ENCODE data around the gene SIRPG. TPM values are rescaled to one million over a fixed set of nuclear protein-coding genes. Genes with fewer than 3 reads are reported as not detected.

SIRPG gene
- total RNA-seq, 2 donors from 2014 or later = 0.32 to 0.45 TPM

- DNase-seq (ENCODE audit: low spot score) = no peak
- H3K9me3 ChIP-seq = no peaks in the 10 kb centered on the region
- TF ChIP-seq POLR2A (IDR thresholded peaks at IDR 0.05) (no peak), CTCF (IDR thresholded peaks at IDR 0.05) (no peak), POLR2AphosphoS5 (IDR thresholded peaks at IDR 0.05) (no peak)
- no peak overlapping the region for H3K27ac ChIP-seq
- 85% methylated on average over 4 of the region's 4 CpGs for WGBS
- intact Hi-C loops (cut with DNase I) = no loop called here
- H3K4me3 ChIP-seq = no peak overlapping the region
- no peaks in the 10 kb centered on the region for H3K36me3 ChIP-seq
- no peaks in the 10 kb centered on the region for H3K4me1 ChIP-seq (replicated peaks)
- H3K27me3 ChIP-seq (replicated peaks; ENCODE audit: insufficient read depth) = no peaks in the 10 kb centered on the region
These were observed 25.4 kb downstream of the SIRPG start for GRCh38 chr20:1632178-1632577.

GRCh38 chr20:1631309-1632151 lies 26.0 kb downstream of the SIRPG start:
- no peak overlapping the region for H3K4me3 ChIP-seq

GRCh38 chr20:1630186-1630585 lies 27.4 kb downstream of the SIRPG start:
- no peak for TF ChIP-seq CTCF (IDR thresholded peaks at IDR 0.05)
- no peak for TF ChIP-seq POLR2AphosphoS5 (IDR thresholded peaks at IDR 0.05)
- no peak for TF ChIP-seq POLR2A (IDR thresholded peaks at IDR 0.05)
- Histone ChIP-seq H3K27ac (no peak overlapping the region), H3K9me3 (no peaks in the 10 kb centered on the region), H3K4me1 (replicated peaks) (no peaks in the 10 kb centered on the region), H3K4me3 (no peak overlapping the region), H3K27me3 (replicated peaks; ENCODE audit: insufficient read depth) (no peaks in the 10 kb centered on the region), H3K36me3 (no peaks in the 10 kb centered on the region)
- intact Hi-C loops (cut with DNase I) = no loop called here
- no peak for DNase-seq (ENCODE audit: low spot score)
- WGBS = 94% methylated on average over 5 of the region's 5 CpGs

More at GRCh38 chr20:1631309-1632151, 26.0 kb downstream of the SIRPG start:
- no peak for TF ChIP-seq POLR2A (IDR thresholded peaks at IDR 0.05)
- no peak for TF ChIP-seq POLR2AphosphoS5 (IDR thresholded peaks at IDR 0.05)
- TF ChIP-seq CTCF (IDR thresholded peaks at IDR 0.05) = no peak
- 58% methylated on average over 9 of the region's 9 CpGs for WGBS
- Histone ChIP-seq H3K27me3 (replicated peaks; ENCODE audit: insufficient read depth) (no peaks in the 10 kb centered on the region), H3K36me3 (no peaks in the 10 kb centered on the region), H3K27ac (no peak overlapping the region), H3K4me1 (replicated peaks) (no peaks in the 10 kb centered on the region), H3K9me3 (no peaks in the 10 kb centered on the region)
- no peak for DNase-seq (ENCODE audit: low spot score)
- intact Hi-C loops (cut with DNase I) = no loop called here

GRCh38 chr20:1629321-1629720 lies 28.3 kb downstream of the SIRPG start:
- no peak for DNase-seq (ENCODE audit: low spot score)
- no peaks in the 10 kb centered on the region for H3K36me3 ChIP-seq
- 81% methylated on average over 5 of the region's 5 CpGs for WGBS
- intact Hi-C loops (cut with DNase I) = no loop called here
- no peak overlapping the region for H3K4me3 ChIP-seq
- H3K4me1 ChIP-seq (replicated peaks) = no peaks in the 10 kb centered on the region
- H3K27ac ChIP-seq = no peak overlapping the region
- H3K9me3 ChIP-seq = no peaks in the 10 kb centered on the region
- H3K27me3 ChIP-seq (replicated peaks; ENCODE audit: insufficient read depth) = no peaks in the 10 kb centered on the region
- TF ChIP-seq POLR2AphosphoS5 (IDR thresholded peaks at IDR 0.05) (no peak), POLR2A (IDR thresholded peaks at IDR 0.05) (no peak), CTCF (IDR thresholded peaks at IDR 0.05) (no peak)

- no peaks in the 10 kb centered on the region for H3K4me1 ChIP-seq (replicated peaks)
- no peak overlapping the region for H3K27ac ChIP-seq
- WGBS = 67% methylated on average over 5 of the region's 5 CpGs
- H3K27me3 ChIP-seq (replicated peaks; ENCODE audit: insufficient read depth) = no peaks in the 10 kb centered on the region
- no peaks in the 10 kb centered on the region for H3K9me3 ChIP-seq
- no peak overlapping the region for H3K4me3 ChIP-seq
- no peak for DNase-seq (ENCODE audit: low spot score)
- H3K36me3 ChIP-seq = no peaks in the 10 kb centered on the region
- intact Hi-C loops (cut with DNase I) = no loop called here
- TF ChIP-seq CTCF (IDR thresholded peaks at IDR 0.05) (no peak), POLR2A (IDR thresholded peaks at IDR 0.05) (no peak), POLR2AphosphoS5 (IDR thresholded peaks at IDR 0.05) (no peak)
These were observed 29.0 kb downstream of the SIRPG start for GRCh38 chr20:1628621-1629020.

Measured in prostate gland (tissue), 2 donors.